Hypothalamus (tissue), 51 donors: ENCODE measurements around the gene TRIM40.
A peak's percentile ranks its signal among the peaks of the same experiment; 100 is the strongest.

Source experiments
- DNase-seq, 51 donors: peaks; one replicate each; lab custom pipeline; 2025; lab: John Stamatoyannopoulos, UW

The TRIM40 gene

GRCh38 chr6:30135757-30136156 lies at the start of gene TRIM40:
Gene TRIM40, plus strand, starts transcription at chr6:30136140. Its CDS starts 897 bp downstream, at chr6:30137037.
- DNase-seq: no peak

- no peak for DNase-seq
Observed at GRCh38 chr6:30087876-30088275, 48.1 kb upstream of the TRIM40 start.

GRCh38 chr6:30091577-30092381 lies 44.2 kb upstream of the TRIM40 start:
- DNase-seq: no peak

GRCh38 chr6:30092852-30093543 lies 42.9 kb upstream of the TRIM40 start:
- no peak for DNase-seq

GRCh38 chr6:30093951-30094661 lies 41.8 kb upstream of the TRIM40 start:
- no peak for DNase-seq

GRCh38 chr6:30096829-30097228 lies 39.1 kb upstream of the TRIM40 start:
- DNase-seq: no peak

GRCh38 chr6:30097902-30098768 lies 37.8 kb upstream of the TRIM40 start:
- no peak for DNase-seq

- no peak for DNase-seq
Observed at GRCh38 chr6:30100154-30100553, 35.8 kb upstream of the TRIM40 start.

- no peak for DNase-seq
Observed at GRCh38 chr6:30100585-30101443, 35.1 kb upstream of the TRIM40 start.

- peak in 49 of 51 donors; percentile 4 to 90 (median 68) for DNase-seq
Observed at GRCh38 chr6:30101444-30102413, 34.2 kb upstream of the TRIM40 start.

GRCh38 chr6:30102414-30102969 lies 33.4 kb upstream of the TRIM40 start:
- DNase-seq: peak in 1 of 51 donors; percentile 42

- DNase-seq: peak in 49 of 51 donors; percentile 8 to 87 (median 51)
Observed at GRCh38 chr6:30102970-30103871, 32.7 kb upstream of the TRIM40 start.

GRCh38 chr6:30103872-30104179 lies 32.1 kb upstream of the TRIM40 start:
- no peak for DNase-seq

- no peak for DNase-seq
Observed at GRCh38 chr6:30104661-30105060, 31.3 kb upstream of the TRIM40 start.

- DNase-seq: no peak
Observed at GRCh38 chr6:30111266-30111856, 24.6 kb upstream of the TRIM40 start.

- no peak for DNase-seq
Observed at GRCh38 chr6:30112402-30112994, 23.4 kb upstream of the TRIM40 start.
